22Rv1 (cell line): ENCODE results near the gene PCYT2.

ENCODE experiments used
- ZFX ChIP-seq: fragments of 450-650 bp; IDR thresholded peaks from 2 replicates; pipeline ENCODE4 v1.6.1; 2017; ENCODE audit warnings: antibody characterized with exemption, borderline replicate concordance
- TF ChIP-seq, protein P1 (sequence below): fragments of 450-650 bp; IDR thresholded peaks from 2 replicates; pipeline ENCODE4 v1.5.1; 2017; ENCODE audit warnings: mild to moderate bottlenecking

DNA sequence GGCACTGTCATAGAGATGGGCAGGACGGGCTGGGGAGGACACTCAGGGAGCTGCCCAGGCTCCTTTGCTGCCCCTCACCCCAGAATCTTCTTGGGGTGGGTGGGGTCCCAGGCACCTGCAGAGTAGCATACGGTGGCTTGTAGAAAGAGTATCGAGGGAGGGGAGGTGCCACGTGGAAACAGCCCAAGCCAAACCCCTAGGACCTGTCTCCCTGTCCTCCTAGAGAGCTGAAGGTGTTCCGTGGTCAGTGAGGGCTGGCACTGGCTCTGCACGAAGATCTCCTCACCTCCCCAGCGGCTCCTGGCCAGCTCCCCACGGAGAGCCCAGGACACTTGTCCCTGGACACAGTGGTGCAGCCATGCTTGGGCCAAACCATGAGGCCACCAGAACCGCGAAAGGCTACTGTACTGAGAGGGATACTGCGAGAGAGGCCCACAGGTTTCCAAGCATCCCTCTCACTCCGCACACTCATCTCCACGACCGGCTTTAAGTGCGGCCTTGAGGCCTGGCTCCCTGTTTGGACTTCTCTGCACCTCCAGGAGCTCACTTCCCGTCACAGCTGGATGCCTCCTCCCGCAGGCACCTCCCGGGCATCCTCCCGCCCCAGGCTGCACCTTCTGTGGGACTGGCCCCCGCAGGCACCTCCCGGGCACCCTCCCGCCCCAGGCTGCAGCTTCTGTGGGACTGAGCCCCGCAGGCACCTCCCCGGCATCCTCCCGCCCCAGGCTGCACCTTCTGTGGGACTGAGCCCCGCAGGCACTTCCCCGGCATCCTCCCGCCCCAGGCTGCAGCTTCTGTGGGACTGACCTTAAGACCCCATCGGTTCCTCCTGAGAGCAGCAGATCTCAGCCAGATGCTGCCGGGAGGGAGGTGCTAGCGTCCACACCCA, 18.3 kb upstream of the PCYT2 start:
- TF ChIP-seq, protein P1, sequence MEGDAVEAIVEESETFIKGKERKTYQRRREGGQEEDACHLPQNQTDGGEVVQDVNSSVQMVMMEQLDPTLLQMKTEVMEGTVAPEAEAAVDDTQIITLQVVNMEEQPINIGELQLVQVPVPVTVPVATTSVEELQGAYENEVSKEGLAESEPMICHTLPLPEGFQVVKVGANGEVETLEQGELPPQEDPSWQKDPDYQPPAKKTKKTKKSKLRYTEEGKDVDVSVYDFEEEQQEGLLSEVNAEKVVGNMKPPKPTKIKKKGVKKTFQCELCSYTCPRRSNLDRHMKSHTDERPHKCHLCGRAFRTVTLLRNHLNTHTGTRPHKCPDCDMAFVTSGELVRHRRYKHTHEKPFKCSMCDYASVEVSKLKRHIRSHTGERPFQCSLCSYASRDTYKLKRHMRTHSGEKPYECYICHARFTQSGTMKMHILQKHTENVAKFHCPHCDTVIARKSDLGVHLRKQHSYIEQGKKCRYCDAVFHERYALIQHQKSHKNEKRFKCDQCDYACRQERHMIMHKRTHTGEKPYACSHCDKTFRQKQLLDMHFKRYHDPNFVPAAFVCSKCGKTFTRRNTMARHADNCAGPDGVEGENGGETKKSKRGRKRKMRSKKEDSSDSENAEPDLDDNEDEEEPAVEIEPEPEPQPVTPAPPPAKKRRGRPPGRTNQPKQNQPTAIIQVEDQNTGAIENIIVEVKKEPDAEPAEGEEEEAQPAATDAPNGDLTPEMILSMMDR: no peak
- TF ChIP-seq ZFX: no peak
